SK-N-SH (cell line): ENCODE results near the gene RGS9BP.
A peak's percentile ranks its signal among the peaks of the same experiment; 100 is the strongest.

Source experiments
- CTCF ChIP-seq: fragments of 200-600 bp; sonication (generic); IDR thresholded peaks from 2 replicates; pipeline ENCODE4 v1.6.1; 2017; ENCODE audit warnings: antibody characterized with exemption, mild to moderate bottlenecking, moderate library complexity
- EP300 ChIP-seq, 2 experiments: IDR thresholded peaks; 2 replicates each; pipeline versions ENCODE4 v1.4.0 to v1.6.1; 2012; ENCODE audit warnings: borderline replicate concordance in 1 of 2, low read depth in 1 of 2, low read length in 1 of 2
- FOSL2 ChIP-seq: IDR thresholded peaks from 2 replicates; pipeline ENCODE4 v1.4.0; 2012; ENCODE audit warnings: low read depth, mild to moderate bottlenecking, moderate library complexity, borderline replicate concordance
- FOXM1 ChIP-seq: IDR thresholded peaks from 2 replicates; pipeline ENCODE4 v1.4.0; 2012; ENCODE audit warnings: low read depth, mild to moderate bottlenecking
- GATA2 ChIP-seq: sonication (generic); formaldehyde crosslinking; IDR thresholded peaks from 2 replicates; pipeline ENCODE4 v1.5.0; 2020; ENCODE audit warnings: mild to moderate bottlenecking, missing genetic modification reagents
- MAX ChIP-seq: IDR thresholded peaks from 2 replicates; pipeline ENCODE4 v1.4.0; 2012; ENCODE audit warnings: low read depth
- NRF1 ChIP-seq: IDR thresholded peaks from 2 replicates; pipeline ENCODE4 v1.6.1; 2012; ENCODE audit warnings: low read depth, mild to moderate bottlenecking, low read length
- PBX3 ChIP-seq: IDR thresholded peaks from 2 replicates; pipeline ENCODE4; 2012
- RCOR1 ChIP-seq: fragments of 150-350 bp; IDR thresholded peaks from 2 replicates; pipeline ENCODE4 v1.6.1; 2017; ENCODE audit warnings: antibody characterized with exemption, low read length
- SIN3A ChIP-seq: IDR thresholded peaks from 2 replicates; pipeline ENCODE4 v1.6.1; 2012; ENCODE audit warnings: low read depth, mild to moderate bottlenecking, low read length, moderate library complexity, borderline replicate concordance
- SMC3 ChIP-seq: IDR thresholded peaks from 2 replicates; pipeline ENCODE4 v1.6.1; 2012; ENCODE audit warnings: low read depth, low read length, improper control_type of control experiment
- USF1 ChIP-seq: IDR thresholded peaks from 2 replicates; pipeline ENCODE4 v1.4.0; 2012; ENCODE audit warnings: low read depth, borderline replicate concordance
- USF2 ChIP-seq: fragments of 150-350 bp; IDR thresholded peaks from 2 replicates; pipeline ENCODE4 v1.6.1; 2017; ENCODE audit warnings: antibody characterized with exemption, low read length, low read depth, borderline replicate concordance
- ZBTB33 ChIP-seq: IDR thresholded peaks from 2 replicates; pipeline ENCODE4 v1.4.0; 2012; ENCODE audit warnings: low read depth, borderline replicate concordance

- no peak for TF ChIP-seq SMC3
- TF ChIP-seq RCOR1, result no peak
- 0 out of 2 replicates have a peak, but pooled peaks have one; percentile 29 for TF ChIP-seq NRF1
- TF ChIP-seq MAX, result peak; percentile 58; the same call in 1 of the 2 replicates
- no peak for TF ChIP-seq GATA2 (CRISPR knock-in tag)
- TF ChIP-seq EP300 (IDR thresholded peaks at IDR 0.05; ENCODE audit: borderline replicate concordance in 1 of 2, low read depth in 1 of 2, low read length in 1 of 2), result no peak
- TF ChIP-seq ZBTB33, result peak; percentile 94
- no peak for TF ChIP-seq FOXM1
- peak; percentile 80; the same call in 1 of the 2 replicates for TF ChIP-seq SIN3A
- no peak for TF ChIP-seq USF2
- peak; percentile 64 for TF ChIP-seq PBX3
- no peak for TF ChIP-seq CTCF
- peak; percentile 21; the same call in 1 of the 2 replicates for TF ChIP-seq FOSL2
- TF ChIP-seq USF1, result no peak
Measured at GRCh38 chr19:32691291-32691951, 15.8 kb downstream of the RGS9BP start, which contains the start of gene NUDT19.
